Measurements from ENCODE around the gene CARD18.

DNA sequence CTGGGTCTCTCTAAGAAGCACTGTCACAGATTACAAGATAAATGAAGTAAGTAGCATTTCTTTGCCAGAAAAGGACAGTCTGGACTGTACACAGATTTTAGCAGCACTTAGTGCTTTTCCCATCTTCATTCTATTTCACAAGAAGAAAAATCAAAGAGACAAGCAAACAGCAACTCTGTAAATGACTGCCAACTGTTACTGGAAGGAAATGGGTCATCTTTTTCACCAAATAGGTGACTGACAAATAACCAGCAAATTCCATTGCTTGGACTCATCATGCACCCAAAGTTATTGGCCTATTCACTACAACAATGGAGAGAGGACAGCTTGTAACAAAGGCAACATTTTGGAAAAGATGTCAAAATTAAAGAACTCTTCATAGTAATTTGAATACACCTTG lies 28.9 kb upstream of the CARD18 start:
- TF ChIP-seq, protein P1, sequence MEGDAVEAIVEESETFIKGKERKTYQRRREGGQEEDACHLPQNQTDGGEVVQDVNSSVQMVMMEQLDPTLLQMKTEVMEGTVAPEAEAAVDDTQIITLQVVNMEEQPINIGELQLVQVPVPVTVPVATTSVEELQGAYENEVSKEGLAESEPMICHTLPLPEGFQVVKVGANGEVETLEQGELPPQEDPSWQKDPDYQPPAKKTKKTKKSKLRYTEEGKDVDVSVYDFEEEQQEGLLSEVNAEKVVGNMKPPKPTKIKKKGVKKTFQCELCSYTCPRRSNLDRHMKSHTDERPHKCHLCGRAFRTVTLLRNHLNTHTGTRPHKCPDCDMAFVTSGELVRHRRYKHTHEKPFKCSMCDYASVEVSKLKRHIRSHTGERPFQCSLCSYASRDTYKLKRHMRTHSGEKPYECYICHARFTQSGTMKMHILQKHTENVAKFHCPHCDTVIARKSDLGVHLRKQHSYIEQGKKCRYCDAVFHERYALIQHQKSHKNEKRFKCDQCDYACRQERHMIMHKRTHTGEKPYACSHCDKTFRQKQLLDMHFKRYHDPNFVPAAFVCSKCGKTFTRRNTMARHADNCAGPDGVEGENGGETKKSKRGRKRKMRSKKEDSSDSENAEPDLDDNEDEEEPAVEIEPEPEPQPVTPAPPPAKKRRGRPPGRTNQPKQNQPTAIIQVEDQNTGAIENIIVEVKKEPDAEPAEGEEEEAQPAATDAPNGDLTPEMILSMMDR (IDR thresholded peaks at IDR 0.05), result no peak
- TF ChIP-seq POLR2A (IDR thresholded peaks at IDR 0.05), result no peak
